B cell (primary cell): ENCODE measurements around the gene CCDC194.

Experiments
- CTCF ChIP-seq: fragments of 200-600 bp; IDR thresholded peaks from one replicate; pipeline ENCODE4 v1.8.0; 2022; ENCODE audit warnings: antibody characterized with exemption, mild to moderate bottlenecking
- EZH2 ChIP-seq: IDR thresholded peaks from 2 replicates; pipeline ENCODE4 v1.6.1; 2012; ENCODE audit warnings: borderline replicate concordance, low read depth, mild to moderate bottlenecking, moderate library complexity, low read length; ENCODE audit not compliant: insufficient read depth, poor library complexity, severe bottlenecking

- TF ChIP-seq CTCF = no peak
- no peak for TF ChIP-seq EZH2
Measured at GRCh38 chr19:17401628-17402027, 7.6 kb upstream of the CCDC194 start.
